ENCODE results near the gene AQP6.

GRCh38 chr12:49963976-49964815, 8.6 kb upstream of the AQP6 start:
- TF ChIP-seq RB1 (IDR thresholded peaks at IDR 0.05; ENCODE audit: borderline replicate concordance) = no peak
- no peak for TF ChIP-seq POLR2AphosphoS2 (IDR thresholded peaks at IDR 0.05; ENCODE audit: low read depth, low read length)
- no peak for TF ChIP-seq SIN3A (IDR thresholded peaks at IDR 0.05; ENCODE audit: low read depth, low read length)
- no peak for TF ChIP-seq JUND (IDR thresholded peaks at IDR 0.05; ENCODE audit: low read depth, low read length)
- TF ChIP-seq, protein P1, sequence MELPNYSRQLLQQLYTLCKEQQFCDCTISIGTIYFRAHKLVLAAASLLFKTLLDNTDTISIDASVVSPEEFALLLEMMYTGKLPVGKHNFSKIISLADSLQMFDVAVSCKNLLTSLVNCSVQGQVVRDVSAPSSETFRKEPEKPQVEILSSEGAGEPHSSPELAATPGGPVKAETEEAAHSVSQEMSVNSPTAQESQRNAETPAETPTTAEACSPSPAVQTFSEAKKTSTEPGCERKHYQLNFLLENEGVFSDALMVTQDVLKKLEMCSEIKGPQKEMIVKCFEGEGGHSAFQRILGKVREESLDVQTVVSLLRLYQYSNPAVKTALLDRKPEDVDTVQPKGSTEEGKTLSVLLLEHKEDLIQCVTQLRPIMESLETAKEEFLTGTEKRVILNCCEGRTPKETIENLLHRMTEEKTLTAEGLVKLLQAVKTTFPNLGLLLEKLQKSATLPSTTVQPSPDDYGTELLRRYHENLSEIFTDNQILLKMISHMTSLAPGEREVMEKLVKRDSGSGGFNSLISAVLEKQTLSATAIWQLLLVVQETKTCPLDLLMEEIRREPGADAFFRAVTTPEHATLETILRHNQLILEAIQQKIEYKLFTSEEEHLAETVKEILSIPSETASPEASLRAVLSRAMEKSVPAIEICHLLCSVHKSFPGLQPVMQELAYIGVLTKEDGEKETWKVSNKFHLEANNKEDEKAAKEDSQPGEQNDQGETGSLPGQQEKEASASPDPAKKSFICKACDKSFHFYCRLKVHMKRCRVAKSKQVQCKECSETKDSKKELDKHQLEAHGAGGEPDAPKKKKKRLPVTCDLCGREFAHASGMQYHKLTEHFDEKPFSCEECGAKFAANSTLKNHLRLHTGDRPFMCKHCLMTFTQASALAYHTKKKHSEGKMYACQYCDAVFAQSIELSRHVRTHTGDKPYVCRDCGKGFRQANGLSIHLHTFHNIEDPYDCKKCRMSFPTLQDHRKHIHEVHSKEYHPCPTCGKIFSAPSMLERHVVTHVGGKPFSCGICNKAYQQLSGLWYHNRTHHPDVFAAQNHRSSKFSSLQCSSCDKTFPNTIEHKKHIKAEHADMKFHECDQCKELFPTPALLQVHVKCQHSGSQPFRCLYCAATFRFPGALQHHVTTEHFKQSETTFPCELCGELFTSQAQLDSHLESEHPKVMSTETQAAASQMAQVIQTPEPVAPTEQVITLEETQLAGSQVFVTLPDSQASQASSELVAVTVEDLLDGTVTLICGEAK (IDR thresholded peaks at IDR 0.05; ENCODE audit: borderline replicate concordance) = no peak
- no peak for TF ChIP-seq MTA3 (IDR thresholded peaks at IDR 0.05; ENCODE audit: borderline replicate concordance, low read length)
- no peak for TF ChIP-seq CTCF (IDR thresholded peaks at IDR 0.05 in 2 of 3, conservative IDR thresholded peaks at IDR 0.05 in 1 of 3; ENCODE audit: control insufficient read depth in 2 of 3, extremely low read depth in 1 of 3, insufficient read depth in 1 of 3, low read depth in 3 of 3, low read length in 3 of 3)
- no peak for TF ChIP-seq EZH2 (IDR thresholded peaks at IDR 0.05; ENCODE audit: borderline replicate concordance, control insufficient read depth, low read depth, low read length)
- TF ChIP-seq, protein P2, sequence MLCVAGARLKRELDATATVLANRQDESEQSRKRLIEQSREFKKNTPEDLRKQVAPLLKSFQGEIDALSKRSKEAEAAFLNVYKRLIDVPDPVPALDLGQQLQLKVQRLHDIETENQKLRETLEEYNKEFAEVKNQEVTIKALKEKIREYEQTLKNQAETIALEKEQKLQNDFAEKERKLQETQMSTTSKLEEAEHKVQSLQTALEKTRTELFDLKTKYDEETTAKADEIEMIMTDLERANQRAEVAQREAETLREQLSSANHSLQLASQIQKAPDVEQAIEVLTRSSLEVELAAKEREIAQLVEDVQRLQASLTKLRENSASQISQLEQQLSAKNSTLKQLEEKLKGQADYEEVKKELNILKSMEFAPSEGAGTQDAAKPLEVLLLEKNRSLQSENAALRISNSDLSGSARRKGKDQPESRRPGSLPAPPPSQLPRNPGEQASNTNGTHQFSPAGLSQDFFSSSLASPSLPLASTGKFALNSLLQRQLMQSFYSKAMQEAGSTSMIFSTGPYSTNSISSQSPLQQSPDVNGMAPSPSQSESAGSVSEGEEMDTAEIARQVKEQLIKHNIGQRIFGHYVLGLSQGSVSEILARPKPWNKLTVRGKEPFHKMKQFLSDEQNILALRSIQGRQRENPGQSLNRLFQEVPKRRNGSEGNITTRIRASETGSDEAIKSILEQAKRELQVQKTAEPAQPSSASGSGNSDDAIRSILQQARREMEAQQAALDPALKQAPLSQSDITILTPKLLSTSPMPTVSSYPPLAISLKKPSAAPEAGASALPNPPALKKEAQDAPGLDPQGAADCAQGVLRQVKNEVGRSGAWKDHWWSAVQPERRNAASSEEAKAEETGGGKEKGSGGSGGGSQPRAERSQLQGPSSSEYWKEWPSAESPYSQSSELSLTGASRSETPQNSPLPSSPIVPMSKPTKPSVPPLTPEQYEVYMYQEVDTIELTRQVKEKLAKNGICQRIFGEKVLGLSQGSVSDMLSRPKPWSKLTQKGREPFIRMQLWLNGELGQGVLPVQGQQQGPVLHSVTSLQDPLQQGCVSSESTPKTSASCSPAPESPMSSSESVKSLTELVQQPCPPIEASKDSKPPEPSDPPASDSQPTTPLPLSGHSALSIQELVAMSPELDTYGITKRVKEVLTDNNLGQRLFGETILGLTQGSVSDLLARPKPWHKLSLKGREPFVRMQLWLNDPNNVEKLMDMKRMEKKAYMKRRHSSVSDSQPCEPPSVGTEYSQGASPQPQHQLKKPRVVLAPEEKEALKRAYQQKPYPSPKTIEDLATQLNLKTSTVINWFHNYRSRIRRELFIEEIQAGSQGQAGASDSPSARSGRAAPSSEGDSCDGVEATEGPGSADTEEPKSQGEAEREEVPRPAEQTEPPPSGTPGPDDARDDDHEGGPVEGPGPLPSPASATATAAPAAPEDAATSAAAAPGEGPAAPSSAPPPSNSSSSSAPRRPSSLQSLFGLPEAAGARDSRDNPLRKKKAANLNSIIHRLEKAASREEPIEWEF (IDR thresholded peaks at IDR 0.05; ENCODE audit: insufficient replicate concordance, low read depth, low read length) = no peak
- TF ChIP-seq MYC (IDR thresholded peaks at IDR 0.05; ENCODE audit: insufficient read depth, insufficient read length, insufficient replicate concordance, low read length, severe bottlenecking) = no peak
- TF ChIP-seq BACH1 (IDR thresholded peaks at IDR 0.05; ENCODE audit: borderline replicate concordance) = no peak
- TF ChIP-seq MAX (IDR thresholded peaks at IDR 0.05; ENCODE audit: low read depth, low read length) = no peak
- TF ChIP-seq POLR2A (IDR thresholded peaks at IDR 0.05; ENCODE audit: low read depth, low read length) = no peak
- no peak for TF ChIP-seq SPI1 (IDR thresholded peaks at IDR 0.05; ENCODE audit: borderline replicate concordance, insufficient read depth, low read depth, low read length)
